Endodermal cell (in vitro differentiated cells): ENCODE data around the gene EPS8L2. TPM values are rescaled to one million over a fixed set of nuclear protein-coding genes. Genes with fewer than 3 reads are reported as not detected.
A peak's percentile ranks its signal among the peaks of the same experiment; 100 is the strongest.

Source experiments
- DNase-seq: peaks from one replicate; pipeline ENCODE4 v3.0.0-alpha.2; 2017
- H3K27ac ChIP-seq: 2 replicates; pipeline ENCODE4 v1.5.1; 2013; ENCODE audit warnings: mild to moderate bottlenecking, low read depth, low read length, moderate library complexity
- H3K27me3 ChIP-seq: 2 replicates; pipeline ENCODE4 v1.6.1; 2013; ENCODE audit warnings: mild to moderate bottlenecking, low read length, moderate library complexity; ENCODE audit not compliant: insufficient read depth, control insufficient read depth, poor library complexity, severe bottlenecking
- H3K36me3 ChIP-seq: 2 replicates; pipeline ENCODE4 v1.7.0; 2013; ENCODE audit warnings: mild to moderate bottlenecking, low read length, moderate library complexity; ENCODE audit not compliant: control insufficient read depth, insufficient read depth
- H3K4me1 ChIP-seq: one replicate; pipeline ENCODE4 v1.7.0; 2013; ENCODE audit warnings: low read length; ENCODE audit not compliant: control insufficient read depth, insufficient read depth
- H3K4me3 ChIP-seq: 2 replicates; pipeline ENCODE4 v1.5.1; 2013; ENCODE audit warnings: mild to moderate bottlenecking, low read length, moderate library complexity
- H3K9ac ChIP-seq: 2 replicates; pipeline ENCODE4 v1.6.1; 2013; ENCODE audit warnings: mild to moderate bottlenecking, low read length, moderate library complexity; ENCODE audit not compliant: poor library complexity, severe bottlenecking; ENCODE audit errors: extremely low read depth
- H3K9me3 ChIP-seq: 2 replicates; pipeline ENCODE4 v1.6.1; 2013; ENCODE audit warnings: mild to moderate bottlenecking, low read length, moderate library complexity; ENCODE audit not compliant: control insufficient read depth
- H3K27ac Mint-ChIP-seq: 2 replicates; pipeline ENCODE4 v1.8.0; 2020; ENCODE audit warnings: mixed read lengths
- H3K27me3 Mint-ChIP-seq: 2 replicates; pipeline ENCODE4 v1.8.0; 2021; ENCODE audit warnings: mild to moderate bottlenecking, mixed read lengths; ENCODE audit not compliant: insufficient read depth
- H3K36me3 Mint-ChIP-seq: 2 replicates; pipeline ENCODE4 v1.8.0; 2020; ENCODE audit warnings: low read depth, mixed read lengths
- H3K4me1 Mint-ChIP-seq: 2 replicates; pipeline ENCODE4 v1.8.0; 2020; ENCODE audit warnings: mixed read lengths
- H3K4me3 Mint-ChIP-seq: 2 replicates; pipeline ENCODE4 v1.8.0; 2020; ENCODE audit warnings: mild to moderate bottlenecking, moderate library complexity, mixed read lengths
- H3K9me3 Mint-ChIP-seq: 2 replicates; pipeline ENCODE4 v1.8.0; 2020; ENCODE audit warnings: mild to moderate bottlenecking, mixed read lengths
- CTCF ChIP-seq: fragments of 200-600 bp; sonication (generic); conservative IDR thresholded peaks from 2 replicates; pipeline ENCODE4 v1.5.0; 2021; ENCODE audit warnings: antibody characterized with exemption, mild to moderate bottlenecking
- WGBS, 2 experiments: methylation state at CpG; one replicate each; pipeline versions ENCODE4 v1.1.5 to v1.1.7; 2013; ENCODE audit warnings: missing lambda C conversion rate in 2 of 2, mixed read lengths in 1 of 2; ENCODE audit not compliant: insufficient coverage in 1 of 2, insufficient read length in 1 of 2; 5-methylcytosine and 5-hydroxymethylcytosine counted together
- total RNA-seq, 2 donors: library from RNA; stranded (reverse); fragmentation: NEBNext Ultra II Directional in 1 of 2; extraction: Animal tissue kit (Norgen Biotek cat#: 25700) in 1 of 2; gene quantifications; 2 replicates in 1 of 2; 3 replicates in 1 of 2; pipeline ENCODE4 v1.2.1, GENCODE V29; 2021

Gene EPS8L2
- total RNA-seq, 2 donors from 2014 or later = 26.2 to 28.0 TPM

- no peak for TF ChIP-seq CTCF
- peaks cover 17% of the 10 kb centered on the region for H3K4me1 Mint-ChIP-seq
- WGBS, 2 experiments = 74 to 78% methylated on average over 10 to 11 of the region's 11 CpGs
- no peaks in the 10 kb centered on the region for H3K36me3 ChIP-seq
- H3K9me3 ChIP-seq = no peaks in the 10 kb centered on the region
- peak overlapping the region; percentile 11 for H3K4me3 Mint-ChIP-seq
- H3K4me1 ChIP-seq = peaks cover 5% of the 10 kb centered on the region
- H3K27ac Mint-ChIP-seq = peak overlapping the region; percentile 57
- no peak overlapping the region for H3K27ac ChIP-seq
- H3K27me3 Mint-ChIP-seq = no peaks in the 10 kb centered on the region
- H3K9ac ChIP-seq = no peak overlapping the region
- DNase-seq = no peak
- no peak overlapping the region for H3K4me3 ChIP-seq
- no peaks in the 10 kb centered on the region for H3K27me3 ChIP-seq
- H3K9me3 Mint-ChIP-seq = no peaks in the 10 kb centered on the region
- H3K36me3 Mint-ChIP-seq = peaks cover 17% of the 10 kb centered on the region
Observed at GRCh38 chr11:697811-698311, 8.2 kb upstream of the EPS8L2 start.

- H3K36me3 ChIP-seq = no peaks in the 10 kb centered on the region
- 81 to 86% methylated on average over 13 to 17 of the region's 17 CpGs for WGBS, 2 experiments
- Mint-ChIP-seq H3K4me3 (no peak overlapping the region), H3K27me3 (no peaks in the 10 kb centered on the region), H3K4me1 (peaks cover 11% of the 10 kb centered on the region), H3K36me3 (peaks cover 17% of the 10 kb centered on the region), H3K9me3 (no peaks in the 10 kb centered on the region), H3K27ac (no peak overlapping the region)
- H3K9ac ChIP-seq = no peak overlapping the region
- peaks cover 5% of the 10 kb centered on the region for H3K4me1 ChIP-seq
- H3K27ac ChIP-seq = no peak overlapping the region
- H3K27me3 ChIP-seq = no peaks in the 10 kb centered on the region
- no peak overlapping the region for H3K4me3 ChIP-seq
- TF ChIP-seq CTCF = no peak
- no peak for DNase-seq
- H3K9me3 ChIP-seq = no peaks in the 10 kb centered on the region
Observed at GRCh38 chr11:698493-699115, 7.4 kb upstream of the EPS8L2 start.

DNA sequence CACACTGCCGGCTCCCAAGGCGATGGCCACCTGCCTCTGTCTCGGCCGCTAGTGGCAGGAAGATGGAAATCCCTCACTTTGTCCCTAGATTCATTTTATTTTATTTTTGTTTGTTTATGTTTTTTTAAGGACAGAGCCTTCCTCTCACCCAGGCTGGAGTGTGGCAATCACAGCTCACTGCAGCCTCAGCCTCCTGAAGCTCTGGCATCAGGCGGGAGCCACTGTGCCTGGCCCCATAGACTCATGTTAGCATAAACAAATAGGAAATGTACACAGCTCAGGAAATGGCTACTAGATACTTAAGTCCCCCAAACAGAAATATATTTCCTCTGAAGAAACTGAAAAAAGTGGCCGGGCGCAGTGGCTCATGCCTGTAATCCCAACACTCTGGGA is 6.9 kb upstream of the EPS8L2 start:
- Histone ChIP-seq H3K27me3 (no peaks in the 10 kb centered on the region), H3K9ac (no peak overlapping the region), H3K4me1 (no peaks in the 10 kb centered on the region), H3K9me3 (no peaks in the 10 kb centered on the region), H3K27ac (no peak overlapping the region), H3K4me3 (no peak overlapping the region), H3K36me3 (no peaks in the 10 kb centered on the region)
- DNase-seq = no peak
- Mint-ChIP-seq H3K36me3 (peaks cover 17% of the 10 kb centered on the region), H3K4me1 (peaks cover 9% of the 10 kb centered on the region), H3K27ac (no peak overlapping the region), H3K27me3 (no peaks in the 10 kb centered on the region), H3K9me3 (no peaks in the 10 kb centered on the region), H3K4me3 (no peak overlapping the region)
- 92 to 93% methylated on average over 7 of the region's 7 CpGs for WGBS, 2 experiments
- TF ChIP-seq CTCF = no peak
